Motor neuron (in vitro differentiated cells): ENCODE data around the gene GTPBP10. TPM values are rescaled to one million over a fixed set of nuclear protein-coding genes. Genes with fewer than 3 reads are reported as not detected.

Experiments
- ATAC-seq, 8 experiments: fragments of 200-7000 bp; cut with Tn5 transposase; replicated peaks in 6 of 8; 2 replicates each; pipeline ENCODE4 v1.8.0; 2021; ENCODE audit warnings: mild to moderate bottlenecking in 8 of 8, moderate library complexity in 8 of 8
- H3K27ac ChIP-seq, 2 donors: fragments of 250-450 bp; sonication (Bioruptor Pico); 2 replicates each; pipeline ENCODE4 v1.9.0; 2021; ENCODE audit warnings: antibody characterized with exemption in 2 of 2, mild to moderate bottlenecking in 2 of 2, moderate library complexity in 1 of 2
- H3K4me1 ChIP-seq, 2 donors: fragments of 250-450 bp; sonication (Bioruptor Pico); replicated peaks in 1 of 2; 2 replicates each; pipeline ENCODE4 v1.6.1; 2021; ENCODE audit warnings: antibody characterized with exemption in 2 of 2, mild to moderate bottlenecking in 2 of 2, moderate library complexity in 1 of 2
- H3K4me3 ChIP-seq, 5 donors: fragments of 250-450 bp; sonication (Bioruptor Pico); 2 replicates each; pipeline ENCODE4 v1.9.0; 2021; ENCODE audit warnings: antibody characterized with exemption in 5 of 5, mild to moderate bottlenecking in 5 of 5, moderate library complexity in 4 of 5
- WGBS, 10 experiments: fragments of 450-650 bp; shearing (Covaris generic); methylation state at CpG; one replicate each; pipeline ENCODE4 v1.0.0; 2022; 5-methylcytosine and 5-hydroxymethylcytosine counted together
- in situ Hi-C, 9 experiments: fragments of 400-800 bp; cut with MboI; loops; one replicate each; pipeline ENCODE4 v1.15.0; 2021; ENCODE audit warnings: low sequenced_read_pairs in 9 of 9, low pct_unique_long_range_greater_than_20kb in 2 of 9; ENCODE audit not compliant: unreplicated experiment in 9 of 9
- total RNA-seq, 8 experiments: library from RNA; unstranded; fragments of 300-600 nt; gene quantifications; 2 replicates each; pipeline versions ENCODE4 v1.2.3 to v1.2.4, GENCODE V29; 2022

The GTPBP10 gene
- total RNA-seq, 8 experiments from 2014 or later: 10.7 to 24.8 (median 18.3) TPM

- in situ Hi-C loops: no loop called here
- H3K27ac ChIP-seq: no peak overlapping the region
- no peak for ATAC-seq
- H3K4me1 ChIP-seq: no peaks in the 10 kb centered on the region
- no peak overlapping the region for H3K4me3 ChIP-seq
Measured at GRCh38 chr7:90390926-90391325, 44.4 kb downstream of the GTPBP10 start.

GRCh38 chr7:90391488-90391887, 45.0 kb downstream of the GTPBP10 start:
- ATAC-seq: no peak
- 91 to 100% (median 96%) methylated on average over 3 to 5 of the region's 5 CpGs; no CpG with 5 or more reads in 1 of the 10 experiments for WGBS, 10 experiments
- Histone ChIP-seq H3K4me1 (no peaks in the 10 kb centered on the region), H3K27ac (no peak overlapping the region), H3K4me3 (no peak overlapping the region)
- in situ Hi-C loops: no loop called here

GRCh38 chr7:90396420-90396819, 49.9 kb downstream of the GTPBP10 start:
- 69 to 100% (median 93%) methylated on average over 1 to 4 of the region's 4 CpGs; no CpG with 5 or more reads in 3 of the 10 experiments for WGBS, 10 experiments
- ATAC-seq: no peak
- no peak overlapping the region for H3K4me3 ChIP-seq
- H3K4me1 ChIP-seq: no peaks in the 10 kb centered on the region
- in situ Hi-C loops: no loop called here
- no peak overlapping the region for H3K27ac ChIP-seq

GRCh38 chr7:90401989-90402388, 55.5 kb downstream of the GTPBP10 start:
- in situ Hi-C loops: loop anchor here in 1 of 9 experiments (25.0 kb wide), 1 partner anchor 240 kb away; the partner anchor contains the start of gene STEAP1
- no peak overlapping the region for H3K27ac ChIP-seq
- ATAC-seq: no peak

GRCh38 chr7:90402785-90403173, 56.3 kb downstream of the GTPBP10 start:
- in situ Hi-C loops: loop anchor here in 1 of 9 experiments (25.0 kb wide), 1 partner anchor 240 kb away; the partner anchor contains the start of gene STEAP1
- 17 to 60% (median 38%) methylated on average over 1 of the region's 1 CpG; no CpG with 5 or more reads in 3 of the 10 experiments for WGBS, 10 experiments

More at GRCh38 chr7:90401989-90402388, 55.5 kb downstream of the GTPBP10 start:
- Histone ChIP-seq H3K4me3 (no peak overlapping the region), H3K4me1 (peaks cover 3 to 7% of the 10 kb centered on the region in 2 donors)
- WGBS, 10 experiments: 0 to 89% (median 60%) methylated on average over 1 to 4 of the region's 4 CpGs; no CpG with 5 or more reads in 1 of the 10 experiments

GRCh38 chr7:90403174-90404113, 56.9 kb downstream of the GTPBP10 start, which contains the start of gene CLDN12:
Gene CLDN12 (plus strand): TSS chr7:90403461. CDS start chr7:90412677, 9,216 bp downstream.
- H3K27ac ChIP-seq: peak within 1 kb of the TSS; percentile 78 to 82
- in situ Hi-C loops: loop anchor here in 1 of 9 experiments (25.0 kb wide), 1 partner anchor 241 kb away; the partner anchor contains the start of gene STEAP1
- H3K4me3 ChIP-seq: peak within 1 kb of the TSS; percentile 54 to 60 (median 60)
- peaks cover 3 to 7% of the 10 kb centered on the region in 2 donors for H3K4me1 ChIP-seq
- WGBS, 10 experiments: 0 to 4% (median 0%) methylated on average over 1 to 17 of the region's 35 CpGs
- ATAC-seq: peak; percentile 91 to 97 (median 95)

More at GRCh38 chr7:90402785-90403173, 56.3 kb downstream of the GTPBP10 start:
- H3K27ac ChIP-seq: no peak overlapping the region
- ATAC-seq: no peak
- peak overlapping the region; percentile 54 to 60 (median 60) for H3K4me3 ChIP-seq
- peaks cover 3 to 7% of the 10 kb centered on the region in 2 donors for H3K4me1 ChIP-seq

GRCh38 chr7:90404777-90405176, 58.3 kb downstream of the GTPBP10 start:
- Histone ChIP-seq H3K27ac (no peak overlapping the region), H3K4me3 (peak overlapping the region in 3 of 5 donors; percentile 57 to 60 (median 60)), H3K4me1 (peaks cover 3 to 7% of the 10 kb centered on the region in 2 donors)
- in situ Hi-C loops: loop anchor here in 1 of 9 experiments (25.0 kb wide), 1 partner anchor 242 kb away; the partner anchor contains the start of gene STEAP1
- no peak for ATAC-seq
- WGBS, 10 experiments: 39 to 100% (median 90%) methylated on average over 1 to 4 of the region's 4 CpGs; no CpG with 5 or more reads in 1 of the 10 experiments

GRCh38 chr7:90407484-90407821, 60.9 kb downstream of the GTPBP10 start:
- in situ Hi-C loops: loop anchor here in 1 of 9 experiments (25.0 kb wide), 1 partner anchor 245 kb away; the partner anchor contains the start of gene STEAP1
- H3K4me1 ChIP-seq: peaks cover 3 to 7% of the 10 kb centered on the region in 2 donors
- peak in 1 of 8 experiments; percentile 6 for ATAC-seq
- no peak overlapping the region for H3K4me3 ChIP-seq
- H3K27ac ChIP-seq: no peak overlapping the region
- 50 to 100% (median 83%) methylated on average over 1 of the region's 1 CpG; no CpG with 5 or more reads in 1 of the 10 experiments for WGBS, 10 experiments

GRCh38 chr7:90408142-90408541, 61.6 kb downstream of the GTPBP10 start:
- Histone ChIP-seq H3K4me1 (peaks cover 0 to 7% of the 10 kb centered on the region in 2 donors), H3K4me3 (no peak overlapping the region), H3K27ac (no peak overlapping the region)
- WGBS, 10 experiments: 90 to 100% (median 100%) methylated on average over 1 of the region's 1 CpG; no CpG with 5 or more reads in 2 of the 10 experiments
- ATAC-seq: no peak
- in situ Hi-C loops: loop anchor here in 1 of 9 experiments (25.0 kb wide), 1 partner anchor 246 kb away; the partner anchor contains the start of gene STEAP1

- 69 to 100% (median 90%) methylated on average over 1 to 3 of the region's 3 CpGs; no CpG with 5 or more reads in 2 of the 10 experiments for WGBS, 10 experiments
- in situ Hi-C loops: loop anchor here in 1 of 9 experiments (25.0 kb wide), 1 partner anchor 247 kb away; the partner anchor contains the start of gene STEAP1
- Histone ChIP-seq H3K27ac (no peak overlapping the region), H3K4me1 (peaks cover 0 to 4% of the 10 kb centered on the region in 2 donors), H3K4me3 (no peak overlapping the region)
- peak in 1 of 8 experiments; percentile 3 for ATAC-seq
Measured at GRCh38 chr7:90409667-90410066, 63.2 kb downstream of the GTPBP10 start.

GRCh38 chr7:90411510-90411909, 65.0 kb downstream of the GTPBP10 start:
- no peak overlapping the region for H3K27ac ChIP-seq
- H3K4me3 ChIP-seq: no peak overlapping the region
- in situ Hi-C loops: loop anchor here in 1 of 9 experiments (25.0 kb wide), 1 partner anchor 249 kb away; the partner anchor contains the start of gene STEAP1
- no peaks in the 10 kb centered on the region for H3K4me1 ChIP-seq
- WGBS, 10 experiments: 0 to 100% (median 96%) methylated on average over 1 to 2 of the region's 2 CpGs
- ATAC-seq: peak in 5 of 8 experiments; percentile 24 to 60 (median 47)

- H3K4me1 ChIP-seq: no peaks in the 10 kb centered on the region
- H3K4me3 ChIP-seq: no peak overlapping the region
- peak in 1 of 8 experiments; percentile 42 for ATAC-seq
- 83 to 100% (median 91%) methylated on average over 2 to 9 of the region's 11 CpGs; no CpG with 5 or more reads in 5 of the 10 experiments for WGBS, 10 experiments
- in situ Hi-C loops: loop anchor here in 1 of 9 experiments (25.0 kb wide), 1 partner anchor 250 kb away; the partner anchor contains the start of gene STEAP1
- H3K27ac ChIP-seq: no peak overlapping the region
Measured at GRCh38 chr7:90412458-90413184, 66.1 kb downstream of the GTPBP10 start.
